Measurements from ENCODE around the gene SLC25A21.
"Not testable (repeated sequence)": the region's sequence is repeated elsewhere in the genome, so short reads cannot be mapped to it uniquely, and the experiment has no call there.

The SLC25A21 gene

GRCh38 chr14:37087520-37087919, 84.9 kb downstream of the SLC25A21 start:
- DNase-seq (ENCODE audit: extremely low read depth, low read depth) = no peak
- no peak for TF ChIP-seq CTCF (IDR thresholded peaks at IDR 0.05; ENCODE audit: low read depth, low read length, missing control alignments)
- no peak overlapping the region for H3K4me3 ChIP-seq (replicated peaks; ENCODE audit: low read depth, low read length)

GRCh38 chr14:37083599-37083998, 88.8 kb downstream of the SLC25A21 start:
- no peak overlapping the region for H3K4me3 ChIP-seq (replicated peaks; ENCODE audit: low read depth, low read length)

GRCh38 chr14:37082449-37082848, 90.0 kb downstream of the SLC25A21 start:
- no peak overlapping the region for H3K4me3 ChIP-seq (replicated peaks; ENCODE audit: low read depth, low read length)
- no peak for TF ChIP-seq CTCF (IDR thresholded peaks at IDR 0.05; ENCODE audit: low read depth, low read length, missing control alignments)
- DNase-seq (ENCODE audit: extremely low read depth, low read depth) = no peak

More at GRCh38 chr14:37083599-37083998, 88.8 kb downstream of the SLC25A21 start:
- TF ChIP-seq CTCF (IDR thresholded peaks at IDR 0.05; ENCODE audit: low read depth, low read length, missing control alignments) = no peak
- DNase-seq (ENCODE audit: extremely low read depth, low read depth) = no peak

- no peak for DNase-seq (ENCODE audit: extremely low read depth, low read depth)
- no peak overlapping the region for H3K4me3 ChIP-seq (replicated peaks; ENCODE audit: low read depth, low read length)
- TF ChIP-seq CTCF (IDR thresholded peaks at IDR 0.05; ENCODE audit: low read depth, low read length, missing control alignments) = no peak
Measured at GRCh38 chr14:37081856-37082255, 90.5 kb downstream of the SLC25A21 start.

- no peak for TF ChIP-seq CTCF (IDR thresholded peaks at IDR 0.05; ENCODE audit: low read depth, low read length, missing control alignments)
- DNase-seq (ENCODE audit: extremely low read depth, low read depth) = no peak
- no peak overlapping the region for H3K4me3 ChIP-seq (replicated peaks; ENCODE audit: low read depth, low read length)
Measured at GRCh38 chr14:37081218-37081617, 91.2 kb downstream of the SLC25A21 start.

- no peak overlapping the region for H3K4me3 ChIP-seq (replicated peaks; ENCODE audit: low read depth, low read length)
- no peak for TF ChIP-seq CTCF (IDR thresholded peaks at IDR 0.05; ENCODE audit: low read depth, low read length, missing control alignments)
- DNase-seq (ENCODE audit: extremely low read depth, low read depth) = no peak
Measured at GRCh38 chr14:37078131-37078530, 94.3 kb downstream of the SLC25A21 start.

- H3K4me3 ChIP-seq (replicated peaks; ENCODE audit: low read depth, low read length); DNase-seq (ENCODE audit: extremely low read depth, low read depth): not testable (repeated sequence)
Measured at GRCh38 chr14:37074320-37074719, 98.1 kb downstream of the SLC25A21 start.

Measured in HFF-Myc (cell line).